ENCODE measurements around the gene DEGS2.

GRCh38 chr14:100144645-100144995 is 14.8 kb downstream of the DEGS2 start:
- TF ChIP-seq CTCF (IDR thresholded peaks at IDR 0.05) (no peak), POLR2A (IDR thresholded peaks at IDR 0.05) (no peak)

Measured in thyroid gland (tissue), 4 donors.